OCI-LY1 (cell line): Measurements from ENCODE around the gene ZNF223.

Source experiments
- CTCF ChIP-seq: fragments of 200-600 bp; sonication (generic), shearing (Covaris generic); IDR thresholded peaks from 2 replicates; pipeline ENCODE4 v1.5.1; 2017; ENCODE audit warnings: mild to moderate bottlenecking, antibody characterized with exemption, low read length, moderate library complexity, mixed read lengths
- EZH2 ChIP-seq: fragments of 200-600 bp; sonication (generic), shearing (Covaris generic); IDR thresholded peaks from 2 replicates; pipeline ENCODE4 v1.8.0; 2017; ENCODE audit warnings: borderline replicate concordance, mixed run types, mild to moderate bottlenecking, antibody characterized with exemption, low read length, moderate library complexity, mixed read lengths

GRCh38 chr19:44092108-44092507 lies 40.3 kb downstream of the ZNF223 start:
- TF ChIP-seq CTCF (no peak), EZH2 (no peak)
